Peyer's patch (tissue), 4 donors: ENCODE measurements around the gene GPR61.

ENCODE experiments used
- POLR2A ChIP-seq, 2 donors: fragments of 450-650 bp; IDR thresholded peaks; one replicate each; pipeline ENCODE4 v1.5.1; 2017; ENCODE audit warnings: antibody characterized with exemption in 2 of 2, mild to moderate bottlenecking in 2 of 2, moderate library complexity in 2 of 2
- TF ChIP-seq, protein P1 (sequence below), 6 experiments: fragments of 450-650 bp in 4 of 6; fragments of 200-600 bp in 2 of 6; sonication (generic) in 1 of 6; IDR thresholded peaks; one replicate each; pipeline ENCODE4 v1.5.1; 2017 to 2019; ENCODE audit warnings: antibody characterized with exemption in 6 of 6, mild to moderate bottlenecking in 3 of 6, moderate library complexity in 1 of 6

DNA sequence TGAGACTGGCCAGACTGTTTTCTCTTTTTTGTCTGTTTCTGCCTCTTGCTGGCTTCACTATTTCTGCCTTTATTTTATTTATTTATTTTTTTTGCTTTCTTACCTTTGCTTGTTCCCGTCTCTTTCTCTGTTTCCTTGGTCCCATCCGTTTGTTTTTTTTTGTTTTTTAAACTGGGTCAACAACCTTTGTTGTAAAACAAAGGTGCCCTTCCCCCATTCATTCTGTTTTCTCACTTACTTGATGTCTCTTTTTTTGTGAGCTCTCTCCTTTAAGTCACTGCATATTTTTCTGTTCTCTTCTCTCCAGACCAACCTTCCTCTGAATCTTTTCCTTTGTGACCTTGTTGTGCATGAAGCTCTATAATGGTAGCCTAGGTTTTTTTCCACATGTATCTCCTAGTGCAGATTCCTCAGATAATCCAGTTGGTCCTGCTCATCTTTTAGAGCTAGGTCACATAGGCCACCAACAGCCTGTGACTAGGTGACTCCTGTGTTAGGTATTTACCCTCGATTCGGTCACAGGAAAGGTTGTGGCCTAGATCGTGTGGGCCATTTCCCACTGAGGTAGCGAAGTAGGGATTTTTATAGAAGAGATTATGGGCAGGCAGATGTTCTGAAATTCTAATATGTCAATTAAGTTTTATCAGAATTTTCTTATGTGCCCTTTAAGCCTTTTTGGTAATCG is 24.7 kb downstream of the GPR61 start:
- TF ChIP-seq, protein P1, sequence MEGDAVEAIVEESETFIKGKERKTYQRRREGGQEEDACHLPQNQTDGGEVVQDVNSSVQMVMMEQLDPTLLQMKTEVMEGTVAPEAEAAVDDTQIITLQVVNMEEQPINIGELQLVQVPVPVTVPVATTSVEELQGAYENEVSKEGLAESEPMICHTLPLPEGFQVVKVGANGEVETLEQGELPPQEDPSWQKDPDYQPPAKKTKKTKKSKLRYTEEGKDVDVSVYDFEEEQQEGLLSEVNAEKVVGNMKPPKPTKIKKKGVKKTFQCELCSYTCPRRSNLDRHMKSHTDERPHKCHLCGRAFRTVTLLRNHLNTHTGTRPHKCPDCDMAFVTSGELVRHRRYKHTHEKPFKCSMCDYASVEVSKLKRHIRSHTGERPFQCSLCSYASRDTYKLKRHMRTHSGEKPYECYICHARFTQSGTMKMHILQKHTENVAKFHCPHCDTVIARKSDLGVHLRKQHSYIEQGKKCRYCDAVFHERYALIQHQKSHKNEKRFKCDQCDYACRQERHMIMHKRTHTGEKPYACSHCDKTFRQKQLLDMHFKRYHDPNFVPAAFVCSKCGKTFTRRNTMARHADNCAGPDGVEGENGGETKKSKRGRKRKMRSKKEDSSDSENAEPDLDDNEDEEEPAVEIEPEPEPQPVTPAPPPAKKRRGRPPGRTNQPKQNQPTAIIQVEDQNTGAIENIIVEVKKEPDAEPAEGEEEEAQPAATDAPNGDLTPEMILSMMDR (IDR thresholded peaks at IDR 0.05), result no peak
- TF ChIP-seq POLR2A (IDR thresholded peaks at IDR 0.05), result no peak
